Mesenchymal stem cell (in vitro differentiated cells and primary cell): ENCODE results near the gene TLN1.

ENCODE experiments used
- DNase-seq: peaks from one replicate; pipeline ENCODE4 v3.0.0-alpha.2; 2013
- H2AFZ ChIP-seq: one replicate; pipeline ENCODE4 v1.6.1; 2013; ENCODE audit warnings: low read depth, mild to moderate bottlenecking, control low read depth, inconsistent platforms, low read length, moderate library complexity
- H2AK5ac ChIP-seq: 2 replicates; pipeline ENCODE4 v1.6.1; 2013; ENCODE audit warnings: low read length, moderate library complexity, mild to moderate bottlenecking, inconsistent platforms; ENCODE audit not compliant: severe bottlenecking
- H2BK120ac ChIP-seq: one replicate; pipeline ENCODE4 v1.6.1; 2013; ENCODE audit warnings: low read depth, mild to moderate bottlenecking, inconsistent platforms, low read length, moderate library complexity
- H2BK12ac ChIP-seq, 2 experiments: one replicate each; pipeline ENCODE4 v1.6.1; 2013; ENCODE audit warnings: inconsistent platforms in 2 of 2, low read length in 2 of 2, mild to moderate bottlenecking in 2 of 2, moderate library complexity in 2 of 2, control low read depth in 1 of 2
- H2BK15ac ChIP-seq: one replicate; pipeline ENCODE4 v1.6.1; 2013; ENCODE audit warnings: mild to moderate bottlenecking, low read depth, inconsistent platforms; ENCODE audit not compliant: poor library complexity, severe bottlenecking
- H2BK5ac ChIP-seq: 2 replicates; pipeline ENCODE4 v1.6.1; 2013; ENCODE audit warnings: low read depth, mild to moderate bottlenecking, low read length, control low read depth, inconsistent platforms; ENCODE audit not compliant: poor library complexity, severe bottlenecking
- H3K14ac ChIP-seq, 2 experiments: one replicate each; pipeline ENCODE4 v1.6.1; 2013; ENCODE audit warnings: inconsistent platforms in 2 of 2, low read length in 2 of 2, control low read depth in 1 of 2, mild to moderate bottlenecking in 1 of 2, moderate library complexity in 1 of 2
- H3K18ac ChIP-seq, 2 experiments: one replicate each; pipeline ENCODE4 v1.6.1; 2013; ENCODE audit warnings: inconsistent platforms in 2 of 2, low read length in 2 of 2, control low read depth in 1 of 2, low read depth in 1 of 2, mild to moderate bottlenecking in 1 of 2
- H3K23ac ChIP-seq, 2 experiments: one replicate each; pipeline ENCODE4 v1.6.1; 2013; ENCODE audit warnings: inconsistent platforms in 2 of 2, low read length in 2 of 2, mild to moderate bottlenecking in 2 of 2, moderate library complexity in 2 of 2, control low read depth in 1 of 2
- H3K27ac ChIP-seq: 2 replicates; pipeline ENCODE4 v1.5.1; 2013; ENCODE audit warnings: mild to moderate bottlenecking, moderate library complexity, low read length, control low read depth, inconsistent platforms; ENCODE audit not compliant: poor library complexity, severe bottlenecking
- H3K27me3 ChIP-seq, 2 experiments: 2 replicates each; pipeline versions ENCODE4 v1.6.1 to v1.7.0; 2013; ENCODE audit warnings: low read length in 2 of 2, mild to moderate bottlenecking in 2 of 2, moderate library complexity in 2 of 2, control low read depth in 1 of 2, inconsistent platforms in 1 of 2; ENCODE audit not compliant: control insufficient read depth in 1 of 2, insufficient read depth in 1 of 2
- H3K36me3 ChIP-seq, 2 experiments: 2 replicates each; pipeline versions ENCODE4 v1.6.1 to v1.7.0; 2013; ENCODE audit warnings: low read length in 2 of 2, control low read depth in 1 of 2, inconsistent platforms in 1 of 2, low read depth in 1 of 2, mild to moderate bottlenecking in 1 of 2; ENCODE audit not compliant: insufficient read depth in 2 of 2, control insufficient read depth in 1 of 2
- H3K4ac ChIP-seq, 2 experiments: one replicate each; pipeline ENCODE4 v1.6.1; 2013; ENCODE audit warnings: inconsistent platforms in 2 of 2, low read length in 2 of 2, mild to moderate bottlenecking in 2 of 2, moderate library complexity in 2 of 2, control low read depth in 1 of 2, low read depth in 1 of 2
- H3K4me1 ChIP-seq: 2 replicates; pipeline ENCODE4 v1.6.1; 2013; ENCODE audit warnings: low read depth, low read length, control low read depth; ENCODE audit not compliant: control insufficient read depth, insufficient read depth
- H3K4me2 ChIP-seq: 2 replicates; pipeline ENCODE4 v1.6.1; 2013; ENCODE audit warnings: low read length, mild to moderate bottlenecking, inconsistent platforms; ENCODE audit not compliant: poor library complexity, severe bottlenecking
- H3K4me3 ChIP-seq, 2 experiments: 2 replicates each; pipeline versions ENCODE4 v1.5.1 to v1.7.0; 2013; ENCODE audit warnings: low read length in 2 of 2, mild to moderate bottlenecking in 2 of 2, control low read depth in 1 of 2, low read depth in 1 of 2; ENCODE audit not compliant: insufficient read depth in 1 of 2
- H3K79me1 ChIP-seq: replicated peaks from 2 replicates; pipeline ENCODE4 v1.6.1; 2013; ENCODE audit warnings: mild to moderate bottlenecking, control low read depth, low read length, inconsistent platforms; ENCODE audit not compliant: poor library complexity, severe bottlenecking
- H3K9ac ChIP-seq: 2 replicates; pipeline ENCODE4 v1.7.0; 2013; ENCODE audit warnings: mild to moderate bottlenecking, low read length, moderate library complexity
- H3K9me3 ChIP-seq: 2 replicates; pipeline ENCODE4 v1.7.0; 2013; ENCODE audit warnings: mild to moderate bottlenecking, low read length; ENCODE audit not compliant: control insufficient read depth
- H4K8ac ChIP-seq: one replicate; pipeline ENCODE4 v1.6.1; 2013; ENCODE audit warnings: inconsistent platforms, mild to moderate bottlenecking, low read length, moderate library complexity
- H4K91ac ChIP-seq: one replicate; pipeline ENCODE4 v1.6.1; 2013; ENCODE audit warnings: mild to moderate bottlenecking, low read length, inconsistent platforms
- WGBS: methylation state at CpG from one replicate; pipeline ENCODE4 v1.1.7; 2013; ENCODE audit warnings: mixed read lengths; 5-methylcytosine and 5-hydroxymethylcytosine counted together

Gene TLN1

DNA sequence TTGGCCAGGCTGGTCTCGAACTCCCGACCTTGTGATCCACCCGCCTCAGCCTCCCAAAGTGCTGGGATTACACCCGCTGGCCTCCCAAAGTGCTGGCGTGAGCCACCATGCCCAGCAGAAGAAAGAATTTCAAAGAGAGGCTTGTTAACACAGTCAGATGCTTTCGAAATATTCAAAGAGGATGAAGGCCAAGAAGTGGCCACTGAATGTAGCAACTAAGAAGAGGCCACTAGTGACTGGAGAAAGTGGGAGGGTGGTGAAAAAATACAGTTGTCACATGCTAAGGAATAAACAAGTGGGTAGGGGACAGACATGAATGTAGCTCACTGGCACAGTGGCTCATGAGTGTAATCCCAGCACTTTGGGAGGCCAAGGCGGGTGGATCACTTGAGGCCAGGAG is 29.3 kb downstream of the TLN1 start:
- Histone ChIP-seq H4K8ac (no peak overlapping the region), H3K9ac (no peak overlapping the region), H2BK12ac (no peak overlapping the region), H3K4me3 (no peak overlapping the region), H2BK120ac (no peak overlapping the region), H3K18ac (no peak overlapping the region), H3K9me3 (no peaks in the 10 kb centered on the region), H3K4me2 (no peak overlapping the region), H3K23ac (no peak overlapping the region), H3K14ac (no peak overlapping the region), H3K4me1 (no peaks in the 10 kb centered on the region), H2BK5ac (no peak overlapping the region), H3K79me1 (peaks cover 34% of the 10 kb centered on the region), H3K4ac (no peak overlapping the region), H3K36me3 (peaks cover 88 to 98% of the 10 kb centered on the region in 2 experiments), H2BK15ac (no peak overlapping the region), H4K91ac (no peak overlapping the region), H2AK5ac (no peak overlapping the region), H3K27me3 (no peaks in the 10 kb centered on the region), H3K27ac (no peak overlapping the region), H2AFZ (no peak overlapping the region)
- WGBS, result over 99% methylated on average over 6 of the region's 7 CpGs
- DNase-seq, result no peak

GRCh38 chr9:35700942-35701341 is 31.1 kb downstream of the TLN1 start:
- no peak overlapping the region for H3K18ac ChIP-seq

DNA sequence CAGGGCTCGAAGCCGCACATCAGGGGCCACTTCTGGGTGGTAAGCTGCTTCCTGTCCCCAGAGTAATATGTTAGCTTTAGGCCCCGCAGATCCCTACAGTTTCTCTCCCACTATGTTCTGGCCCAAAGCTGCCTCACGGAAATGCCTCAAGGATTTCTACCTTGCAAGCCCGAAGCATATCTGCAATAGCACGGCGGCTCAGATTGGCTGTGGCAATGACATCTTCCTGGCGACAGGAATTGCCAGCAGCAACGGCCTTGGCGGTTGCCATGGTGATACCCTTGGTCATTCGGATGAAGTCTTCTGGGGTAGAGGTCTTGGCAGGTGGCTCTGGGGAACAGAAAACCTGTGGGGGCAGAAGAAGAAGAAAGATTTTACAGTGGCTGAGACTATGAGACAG is 32.0 kb downstream of the TLN1 start:
- Histone ChIP-seq H3K9me3 (no peaks in the 10 kb centered on the region), H3K18ac (no peak overlapping the region), H3K27ac (no peak overlapping the region), H3K36me3 (peaks cover 85 to 94% of the 10 kb centered on the region in 2 experiments), H2BK12ac (no peak overlapping the region), H3K79me1 (peaks cover 15% of the 10 kb centered on the region), H3K4me1 (no peaks in the 10 kb centered on the region), H3K27me3 (no peaks in the 10 kb centered on the region), H2BK5ac (no peak overlapping the region), H4K8ac (no peak overlapping the region), H3K23ac (no peak overlapping the region), H2AK5ac (no peak overlapping the region), H2BK15ac (no peak overlapping the region), H3K14ac (no peak overlapping the region), H3K4me3 (no peak overlapping the region), H3K4me2 (no peak overlapping the region), H3K4ac (no peak overlapping the region), H2AFZ (no peak overlapping the region), H2BK120ac (no peak overlapping the region), H3K9ac (no peak overlapping the region), H4K91ac (no peak overlapping the region)
- no peak for DNase-seq
- WGBS, result 92% methylated on average over 11 of the region's 11 CpGs

More at GRCh38 chr9:35700942-35701341, 31.1 kb downstream of the TLN1 start:
- H3K27me3 ChIP-seq, result no peaks in the 10 kb centered on the region
- H3K23ac ChIP-seq, result no peak overlapping the region
- no peak overlapping the region for H2BK12ac ChIP-seq
- no peak overlapping the region for H2BK120ac ChIP-seq
- no peak overlapping the region for H3K4me2 ChIP-seq
- no peak for DNase-seq
- H4K91ac ChIP-seq, result no peak overlapping the region
- H3K9ac ChIP-seq, result no peak overlapping the region
- H3K4ac ChIP-seq, result no peak overlapping the region
- H2BK15ac ChIP-seq, result no peak overlapping the region
- H3K4me1 ChIP-seq, result no peaks in the 10 kb centered on the region
- no peak overlapping the region for H3K27ac ChIP-seq
- no peak overlapping the region for H3K4me3 ChIP-seq
- H4K8ac ChIP-seq, result no peak overlapping the region
- H2AFZ ChIP-seq, result no peak overlapping the region
- H3K9me3 ChIP-seq, result no peaks in the 10 kb centered on the region
- peaks cover 20% of the 10 kb centered on the region for H3K79me1 ChIP-seq
- H3K14ac ChIP-seq, result no peak overlapping the region
- no peak overlapping the region for H2AK5ac ChIP-seq
- H2BK5ac ChIP-seq, result no peak overlapping the region
- H3K36me3 ChIP-seq, result peaks cover 88 to 98% of the 10 kb centered on the region in 2 experiments

DNA sequence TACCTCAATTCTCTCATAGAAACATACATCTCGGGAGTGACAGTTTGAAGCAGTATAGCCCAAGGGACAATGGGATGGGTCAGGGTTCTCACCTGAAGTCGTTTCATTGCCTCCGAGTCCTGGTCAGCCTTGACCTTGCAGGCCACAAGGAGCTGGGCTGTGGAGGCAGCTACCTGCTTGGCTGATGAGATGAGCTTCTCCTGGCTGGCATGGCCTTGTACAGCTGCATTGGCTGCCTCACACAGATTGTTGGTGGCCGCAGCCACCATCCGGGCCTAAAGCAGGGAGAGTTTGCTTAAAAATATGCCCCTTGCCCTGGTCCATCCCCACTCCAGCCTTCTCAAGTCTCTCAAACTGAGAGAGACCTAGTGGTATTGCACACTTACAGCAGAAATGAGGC is 33.8 kb downstream of the TLN1 start:
- H3K79me1 ChIP-seq, result peaks cover 4% of the 10 kb centered on the region
- no peak for DNase-seq
- no peak overlapping the region for H3K14ac ChIP-seq
- no peak overlapping the region for H2BK5ac ChIP-seq
- no peak overlapping the region for H2BK120ac ChIP-seq
- H2AK5ac ChIP-seq, result no peak overlapping the region
- H3K9ac ChIP-seq, result no peak overlapping the region
- H3K4me1 ChIP-seq, result no peaks in the 10 kb centered on the region
- H3K9me3 ChIP-seq, result no peaks in the 10 kb centered on the region
- H3K36me3 ChIP-seq, result peaks cover 67 to 76% of the 10 kb centered on the region in 2 experiments
- H2BK12ac ChIP-seq, result no peak overlapping the region
- no peak overlapping the region for H3K4me2 ChIP-seq
- no peak overlapping the region for H4K8ac ChIP-seq
- no peak overlapping the region for H3K4ac ChIP-seq
- H3K4me3 ChIP-seq, result no peak overlapping the region
- H3K27ac ChIP-seq, result no peak overlapping the region
- no peak overlapping the region for H4K91ac ChIP-seq
- H3K23ac ChIP-seq, result no peak overlapping the region
- no peaks in the 10 kb centered on the region for H3K27me3 ChIP-seq
- H3K18ac ChIP-seq, result no peak overlapping the region
- no peak overlapping the region for H2BK15ac ChIP-seq
- H2AFZ ChIP-seq, result no peak overlapping the region
- WGBS, result 91% methylated on average over 5 of the region's 5 CpGs
